GM12865 (cell line): Measurements from ENCODE around the gene PRSS33.
A peak's percentile ranks its signal among the peaks of the same experiment; 100 is the strongest.

Source experiments
- DNase-seq: peaks from one replicate; pipeline ENCODE4 v3.0.0; 2010; ENCODE audit warnings: low read depth
- H3K4me3 ChIP-seq: 2 replicates; pipeline ENCODE4 v1.5.1; 2011; ENCODE audit warnings: mild to moderate bottlenecking, low read depth, low read length, control low read depth
- TF ChIP-seq, protein P1 (sequence below): IDR thresholded peaks from 2 replicates; pipeline ENCODE4 v1.5.1; 2011; ENCODE audit warnings: low read length, control low read depth, low read depth, inconsistent platforms; ENCODE audit not compliant: insufficient read depth; ENCODE audit errors: missing control alignments

The PRSS33 gene

GRCh38 chr16:2752035-2752849 is 35.1 kb downstream of the PRSS33 start, which contains the start of gene SRRM2:
Gene SRRM2 (plus strand): TSS chr16:2752638. CDS start chr16:2756365, 3,727 bp downstream.
- TF ChIP-seq, protein P1, sequence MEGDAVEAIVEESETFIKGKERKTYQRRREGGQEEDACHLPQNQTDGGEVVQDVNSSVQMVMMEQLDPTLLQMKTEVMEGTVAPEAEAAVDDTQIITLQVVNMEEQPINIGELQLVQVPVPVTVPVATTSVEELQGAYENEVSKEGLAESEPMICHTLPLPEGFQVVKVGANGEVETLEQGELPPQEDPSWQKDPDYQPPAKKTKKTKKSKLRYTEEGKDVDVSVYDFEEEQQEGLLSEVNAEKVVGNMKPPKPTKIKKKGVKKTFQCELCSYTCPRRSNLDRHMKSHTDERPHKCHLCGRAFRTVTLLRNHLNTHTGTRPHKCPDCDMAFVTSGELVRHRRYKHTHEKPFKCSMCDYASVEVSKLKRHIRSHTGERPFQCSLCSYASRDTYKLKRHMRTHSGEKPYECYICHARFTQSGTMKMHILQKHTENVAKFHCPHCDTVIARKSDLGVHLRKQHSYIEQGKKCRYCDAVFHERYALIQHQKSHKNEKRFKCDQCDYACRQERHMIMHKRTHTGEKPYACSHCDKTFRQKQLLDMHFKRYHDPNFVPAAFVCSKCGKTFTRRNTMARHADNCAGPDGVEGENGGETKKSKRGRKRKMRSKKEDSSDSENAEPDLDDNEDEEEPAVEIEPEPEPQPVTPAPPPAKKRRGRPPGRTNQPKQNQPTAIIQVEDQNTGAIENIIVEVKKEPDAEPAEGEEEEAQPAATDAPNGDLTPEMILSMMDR = no peak
- DNase-seq = peak; percentile 98
- peak within 1 kb of the TSS; percentile 79 for H3K4me3 ChIP-seq

DNA sequence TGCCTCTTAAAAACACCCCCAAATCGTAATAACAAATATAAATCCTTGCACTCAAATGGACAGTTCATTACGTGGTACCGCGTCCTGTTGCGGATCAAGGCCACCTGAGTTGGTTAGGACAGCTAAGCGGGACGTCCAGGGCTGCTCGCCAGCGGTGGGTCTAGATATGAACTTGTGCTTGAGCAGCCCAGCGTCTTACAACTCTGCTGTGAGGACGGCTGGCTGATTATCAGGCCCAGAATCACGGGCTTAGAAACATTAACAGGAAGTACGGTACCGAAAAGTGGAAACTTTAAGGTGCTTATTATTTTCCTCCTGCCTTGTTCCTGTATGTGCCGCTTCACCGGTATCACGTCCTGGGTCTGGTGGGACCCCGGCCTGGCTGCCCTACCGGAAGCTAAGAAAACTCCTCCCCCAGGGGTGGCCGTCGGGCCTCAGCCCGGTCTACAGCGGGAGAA is 35.8 kb downstream of the PRSS33 start:
- TF ChIP-seq, protein P1 = no peak
- peak overlapping the region; percentile 79 for H3K4me3 ChIP-seq
- peak; percentile 93 for DNase-seq

DNA sequence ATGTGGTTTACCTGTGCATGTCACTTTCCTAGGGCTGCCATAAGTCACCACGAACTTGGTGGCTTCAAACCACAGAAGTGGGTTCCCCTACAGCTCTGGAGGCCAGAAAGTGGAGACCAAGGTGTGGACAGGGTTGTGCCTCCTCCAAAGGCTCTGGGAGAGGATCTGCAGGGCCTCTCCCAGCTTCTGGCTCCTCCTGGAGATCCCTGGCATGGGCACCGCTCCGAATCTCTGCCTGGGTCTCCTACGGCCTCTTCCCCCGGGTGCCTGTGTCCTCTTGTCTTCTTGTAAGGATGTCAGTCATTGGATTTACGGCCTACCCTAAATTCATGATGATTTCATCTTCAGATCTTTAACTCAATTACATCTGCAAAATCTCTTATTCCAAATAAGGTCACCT is 37.4 kb downstream of the PRSS33 start:
- H3K4me3 ChIP-seq = no peak overlapping the region
- DNase-seq = no peak

DNA sequence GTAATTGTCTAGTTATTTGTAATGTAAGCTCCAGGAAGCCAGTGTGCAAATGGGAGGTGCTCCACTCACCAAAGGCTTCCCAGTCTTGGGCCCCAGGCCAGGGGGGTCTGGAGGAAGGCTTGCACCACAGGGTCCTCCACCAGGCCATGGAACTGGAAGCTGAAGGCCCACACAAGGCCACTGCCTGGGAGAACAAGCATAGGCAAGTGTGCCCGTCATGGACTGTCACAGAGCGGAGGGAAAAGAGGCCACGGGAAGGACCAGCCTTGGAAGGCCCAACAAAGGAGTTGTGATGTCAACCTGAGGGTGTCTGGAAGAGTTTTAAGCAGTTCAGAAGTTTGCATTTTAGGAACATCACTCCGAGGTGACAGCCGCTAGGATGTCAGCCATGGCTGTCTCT is 37.9 kb downstream of the PRSS33 start:
- DNase-seq = no peak
- TF ChIP-seq, protein P1 = no peak
- H3K4me3 ChIP-seq = no peak overlapping the region

More for the DNA sequence above, 37.4 kb downstream of the PRSS33 start:
- TF ChIP-seq, protein P1 = no peak

DNA sequence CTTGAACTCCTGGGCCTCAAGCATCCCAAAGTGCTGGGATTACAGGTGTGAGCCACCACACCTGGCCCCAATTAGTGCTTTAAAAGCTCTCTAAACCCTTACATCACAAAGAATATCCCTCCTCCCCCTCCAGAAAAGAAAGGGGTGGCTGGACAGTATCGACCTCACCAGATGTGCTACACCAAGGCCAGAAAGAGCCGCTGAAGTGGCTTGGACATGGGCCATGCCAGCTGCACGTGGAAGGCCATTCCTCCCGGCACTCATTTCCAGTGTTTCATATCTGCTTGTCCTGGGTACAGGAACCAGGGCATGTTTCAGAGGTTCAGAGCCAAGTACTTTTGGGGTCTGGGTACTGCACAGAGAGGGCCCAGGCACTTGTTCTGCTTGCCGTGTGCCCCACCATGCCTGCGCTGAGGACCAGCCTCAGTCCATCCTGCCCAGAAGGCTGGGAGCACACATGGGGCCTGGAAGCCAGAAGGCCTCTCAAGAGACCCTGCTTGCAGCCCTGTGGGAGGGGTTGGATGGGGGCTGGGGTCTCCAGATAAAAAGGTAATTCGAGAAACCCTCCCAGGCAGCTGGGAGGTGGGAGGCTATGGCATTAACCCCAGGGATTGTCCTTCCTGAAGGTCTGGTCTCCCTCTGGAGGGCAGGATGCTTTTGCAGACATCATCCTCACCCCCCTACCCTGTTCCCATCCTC is 38.5 kb downstream of the PRSS33 start:
- H3K4me3 ChIP-seq = no peak overlapping the region
- no peak for DNase-seq
- TF ChIP-seq, protein P1 = no peak

DNA sequence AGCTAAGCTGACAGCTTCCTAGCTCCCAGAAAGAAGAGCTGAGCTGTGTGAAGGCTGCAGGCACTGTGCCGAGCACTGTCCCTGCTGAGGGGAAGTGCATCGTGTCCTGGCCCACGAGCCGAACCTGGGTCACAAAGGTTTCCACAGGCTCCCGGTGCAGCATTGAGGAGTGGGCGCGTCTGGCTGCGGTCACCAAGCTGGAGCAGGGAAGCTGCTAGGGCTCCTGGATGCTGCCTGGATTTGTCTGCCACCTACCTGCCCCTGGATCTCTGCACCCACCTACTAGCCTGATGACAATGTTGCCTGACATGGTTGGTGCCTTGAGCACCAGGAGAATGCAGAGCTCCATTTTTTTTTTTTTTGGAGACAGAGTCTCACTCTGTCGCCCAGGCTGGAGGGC is 41.4 kb downstream of the PRSS33 start:
- DNase-seq = no peak
- TF ChIP-seq, protein P1 = no peak
- H3K4me3 ChIP-seq = no peak overlapping the region
